ENCODE data around the gene TMEM132D. TPM values are rescaled to one million over a fixed set of nuclear protein-coding genes. Genes with fewer than 3 reads are reported as not detected.

TMEM132D gene
- total RNA-seq, 1 donor from 2014 or later = not detected

GRCh38 chr12:129556082-129556481, 347.7 kb downstream of the TMEM132D start:
- Histone ChIP-seq H4K20me1 (ENCODE audit: insufficient read depth, low read length) (no peaks in the 10 kb centered on the region), H3K79me2 (ENCODE audit: insufficient read depth, low read length) (no peaks in the 10 kb centered on the region), H3K4me3 (ENCODE audit: insufficient read depth, low read depth, low read length) (no peak overlapping the region), H3K4me2 (ENCODE audit: low read length) (no peak overlapping the region), H3K36me3 (ENCODE audit: insufficient read depth, low read length) (no peaks in the 10 kb centered on the region), H3K9ac (ENCODE audit: low read length) (no peak overlapping the region), H3K4me1 (ENCODE audit: insufficient read depth, low read length) (peaks cover 8% of the 10 kb centered on the region), H3K9me3 (ENCODE audit: insufficient read depth, low read depth, low read length) (no peaks in the 10 kb centered on the region), H3K27me3 (ENCODE audit: insufficient read depth, low read length) (no peaks in the 10 kb centered on the region), H3K27ac (ENCODE audit: low read depth, low read length) (no peak overlapping the region), H2AFZ (ENCODE audit: low read depth, low read length) (no peak overlapping the region)
- TF ChIP-seq EZH2 (IDR thresholded peaks at IDR 0.05; ENCODE audit: insufficient read depth, low read length) (no peak), CTCF (IDR thresholded peaks at IDR 0.05; ENCODE audit: insufficient read depth, low read depth, low read length) (no peak)
- no peak overlapping the region for H3K4me3 Mint-ChIP-seq (ENCODE audit: unreplicated experiment)
- H3K9me3 Mint-ChIP-seq (ENCODE audit: unreplicated experiment) = peaks cover 14% of the 10 kb centered on the region
- H3K4me1 Mint-ChIP-seq (ENCODE audit: low read depth, unreplicated experiment) = no peaks in the 10 kb centered on the region
- FAIRE-seq = no peak
- DNase-seq (ENCODE audit: low read depth) = no peak
- no peaks in the 10 kb centered on the region for H3K27me3 Mint-ChIP-seq (ENCODE audit: low read depth, unreplicated experiment)
- no peak overlapping the region for H3K27ac Mint-ChIP-seq (ENCODE audit: unreplicated experiment)
- H3K36me3 Mint-ChIP-seq (ENCODE audit: low read depth, unreplicated experiment) = no peaks in the 10 kb centered on the region

DNA sequence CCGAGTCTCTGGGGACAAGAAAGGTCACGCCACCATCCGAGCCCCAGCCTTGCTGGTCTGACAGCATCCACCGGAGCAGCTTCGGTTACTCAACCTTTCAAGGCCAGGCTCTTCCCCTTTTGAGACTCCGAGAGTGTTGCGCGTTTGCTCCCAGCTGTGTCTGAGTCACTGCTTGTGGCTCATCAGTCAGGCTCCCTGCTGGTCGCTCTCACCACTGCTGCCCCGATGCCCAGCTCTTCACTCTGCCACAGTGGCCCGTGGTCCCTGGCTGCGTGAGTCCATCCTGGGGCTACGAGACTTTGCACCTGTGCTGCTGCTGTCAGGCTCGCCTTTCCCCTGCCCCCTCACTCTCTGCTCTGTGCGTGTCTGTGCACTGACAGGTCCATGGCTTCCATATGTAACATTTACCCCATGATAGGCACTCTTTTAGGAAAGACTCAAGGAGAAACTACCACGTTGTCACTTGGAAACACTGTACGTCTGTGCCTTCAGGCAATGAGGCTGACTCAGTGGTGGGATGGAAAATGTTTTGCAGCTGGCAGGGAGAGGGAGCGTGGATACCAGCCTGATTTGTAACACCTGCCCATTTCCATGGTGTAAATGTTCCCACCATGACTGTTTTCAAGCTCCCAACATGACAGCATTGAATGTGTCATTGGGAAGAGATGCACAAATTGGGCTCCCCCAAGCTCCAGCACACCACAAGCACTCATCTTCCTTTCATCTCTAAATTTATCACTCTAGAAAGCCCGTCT, 350.7 kb downstream of the TMEM132D start:
- H3K9me3 Mint-ChIP-seq (ENCODE audit: unreplicated experiment) = peaks cover 15% of the 10 kb centered on the region
- Histone ChIP-seq H3K4me1 (ENCODE audit: insufficient read depth, low read length) (peaks cover 3% of the 10 kb centered on the region), H3K36me3 (ENCODE audit: insufficient read depth, low read length) (no peaks in the 10 kb centered on the region), H4K20me1 (ENCODE audit: insufficient read depth, low read length) (no peaks in the 10 kb centered on the region), H3K9me3 (ENCODE audit: insufficient read depth, low read depth, low read length) (no peaks in the 10 kb centered on the region), H3K27me3 (ENCODE audit: insufficient read depth, low read length) (no peaks in the 10 kb centered on the region), H2AFZ (ENCODE audit: low read depth, low read length) (no peak overlapping the region), H3K4me3 (ENCODE audit: insufficient read depth, low read depth, low read length) (no peak overlapping the region), H3K4me2 (ENCODE audit: low read length) (peak overlapping the region; percentile 10), H3K27ac (ENCODE audit: low read depth, low read length) (no peak overlapping the region), H3K9ac (ENCODE audit: low read length) (no peak overlapping the region), H3K79me2 (ENCODE audit: insufficient read depth, low read length) (no peaks in the 10 kb centered on the region)
- H3K4me3 Mint-ChIP-seq (ENCODE audit: unreplicated experiment) = no peak overlapping the region
- DNase-seq (ENCODE audit: low read depth) (peak; percentile 26), FAIRE-seq (no peak)
- H3K27me3 Mint-ChIP-seq (ENCODE audit: low read depth, unreplicated experiment) = no peaks in the 10 kb centered on the region
- no peaks in the 10 kb centered on the region for H3K36me3 Mint-ChIP-seq (ENCODE audit: low read depth, unreplicated experiment)
- no peak overlapping the region for H3K27ac Mint-ChIP-seq (ENCODE audit: unreplicated experiment)
- no peak for TF ChIP-seq CTCF (IDR thresholded peaks at IDR 0.05; ENCODE audit: insufficient read depth, low read depth, low read length)
- TF ChIP-seq EZH2 (IDR thresholded peaks at IDR 0.05; ENCODE audit: insufficient read depth, low read length) = no peak
- no peaks in the 10 kb centered on the region for H3K4me1 Mint-ChIP-seq (ENCODE audit: low read depth, unreplicated experiment)

DNA sequence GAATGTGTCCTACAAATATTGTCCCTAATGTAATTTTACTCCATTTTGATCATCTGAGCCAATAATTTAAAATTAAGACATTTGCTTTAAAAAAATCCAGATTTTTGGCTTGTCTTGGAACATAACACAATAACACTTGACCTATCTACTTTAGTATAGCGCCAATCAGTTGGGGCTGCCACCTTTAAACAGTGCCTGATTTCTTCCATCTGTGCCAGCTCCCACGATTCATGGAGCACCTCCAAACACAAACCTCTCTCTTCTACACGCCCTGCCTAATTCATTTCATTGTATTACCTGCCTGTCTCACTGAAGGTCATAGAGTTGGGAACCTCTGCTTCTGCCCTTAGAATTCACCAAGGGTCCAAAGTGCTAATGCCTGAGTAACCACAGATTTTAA, 352.4 kb downstream of the TMEM132D start:
- H3K4me1 Mint-ChIP-seq (ENCODE audit: low read depth, unreplicated experiment) = no peaks in the 10 kb centered on the region
- no peak for FAIRE-seq
- TF ChIP-seq EZH2 (IDR thresholded peaks at IDR 0.05; ENCODE audit: insufficient read depth, low read length) = no peak
- no peak for TF ChIP-seq CTCF (IDR thresholded peaks at IDR 0.05; ENCODE audit: insufficient read depth, low read depth, low read length)
- Histone ChIP-seq H3K79me2 (ENCODE audit: insufficient read depth, low read length) (no peaks in the 10 kb centered on the region), H3K9me3 (ENCODE audit: insufficient read depth, low read depth, low read length) (no peaks in the 10 kb centered on the region), H3K4me3 (ENCODE audit: insufficient read depth, low read depth, low read length) (no peak overlapping the region), H3K4me1 (ENCODE audit: insufficient read depth, low read length) (no peaks in the 10 kb centered on the region), H4K20me1 (ENCODE audit: insufficient read depth, low read length) (no peaks in the 10 kb centered on the region), H3K9ac (ENCODE audit: low read length) (no peak overlapping the region), H2AFZ (ENCODE audit: low read depth, low read length) (no peak overlapping the region), H3K27me3 (ENCODE audit: insufficient read depth, low read length) (no peaks in the 10 kb centered on the region), H3K4me2 (ENCODE audit: low read length) (no peak overlapping the region), H3K36me3 (ENCODE audit: insufficient read depth, low read length) (no peaks in the 10 kb centered on the region), H3K27ac (ENCODE audit: low read depth, low read length) (no peak overlapping the region)
- no peak overlapping the region for H3K27ac Mint-ChIP-seq (ENCODE audit: unreplicated experiment)
- no peak overlapping the region for H3K4me3 Mint-ChIP-seq (ENCODE audit: unreplicated experiment)
- no peaks in the 10 kb centered on the region for H3K27me3 Mint-ChIP-seq (ENCODE audit: low read depth, unreplicated experiment)
- H3K9me3 Mint-ChIP-seq (ENCODE audit: unreplicated experiment) = peaks cover 17% of the 10 kb centered on the region
- no peaks in the 10 kb centered on the region for H3K36me3 Mint-ChIP-seq (ENCODE audit: low read depth, unreplicated experiment)
- no peak for DNase-seq (ENCODE audit: low read depth)

Measured in astrocyte (in vitro differentiated cells and primary cell).